ENCODE measurements around the gene COL25A1. TPM values are rescaled to one million over a fixed set of nuclear protein-coding genes. Genes with fewer than 3 reads are reported as not detected.
"Not testable (repeated sequence)": the region's sequence is repeated elsewhere in the genome, so short reads cannot be mapped to it uniquely, and the experiment has no call there.

The COL25A1 gene
- total and polyA plus RNA-seq, 4 donors = 0.61 to 4.4 (median 2.1) TPM

GRCh38 chr4:109111031-109111430 lies 191.4 kb downstream of the COL25A1 start:
- Histone ChIP-seq H3K27ac (ENCODE audit: low read depth in 1 of 2, low read length in 2 of 2) (no peak overlapping the region), H3K9me3 (ENCODE audit: control insufficient read depth in 4 of 4, low read length in 3 of 4) (no peaks in the 10 kb centered on the region), H3K4me1 (ENCODE audit: control insufficient read depth in 4 of 4, insufficient read depth in 4 of 4, low read length in 3 of 4) (no peaks in the 10 kb centered on the region), H3K9ac (ENCODE audit: low read depth in 1 of 2, low read length in 2 of 2) (no peak overlapping the region), H3K36me3 (ENCODE audit: control insufficient read depth in 4 of 4, insufficient read depth in 3 of 4, low read depth in 1 of 4, low read length in 3 of 4) (no peaks in the 10 kb centered on the region), H3K27me3 (ENCODE audit: control insufficient read depth in 4 of 4, insufficient read depth in 4 of 4, low read length in 3 of 4) (no peaks in the 10 kb centered on the region), H3K4me3 (ENCODE audit: low read depth in 1 of 3, low read length in 3 of 3) (no peak overlapping the region)
- DNase-seq (ENCODE audit: low spot score) = no peak
- TF ChIP-seq REST (IDR thresholded peaks at IDR 0.05) = no peak
- no peak for TF ChIP-seq ZBTB33 (IDR thresholded peaks at IDR 0.05)
- no peak for TF ChIP-seq RXRA (IDR thresholded peaks at IDR 0.05)
- no peak for TF ChIP-seq JUND (IDR thresholded peaks at IDR 0.05)
- no peak for TF ChIP-seq GABPA (IDR thresholded peaks at IDR 0.05 in 1 of 2, conservative IDR thresholded peaks at IDR 0.05 in 1 of 2)
- no peak for TF ChIP-seq MAX (IDR thresholded peaks at IDR 0.05)
- WGBS = 77% methylated on average over 3 of the region's 3 CpGs

- no CpG with 5 or more reads among the region's 2 CpGs for WGBS
- not testable (repeated sequence) for H3K36me3 ChIP-seq (ENCODE audit: control insufficient read depth in 4 of 4, insufficient read depth in 3 of 4, low read depth in 1 of 4, low read length in 3 of 4); H3K9ac ChIP-seq (ENCODE audit: low read depth in 1 of 2, low read length in 2 of 2); H3K27me3 ChIP-seq (ENCODE audit: control insufficient read depth in 4 of 4, insufficient read depth in 4 of 4, low read length in 3 of 4); H3K27ac ChIP-seq (ENCODE audit: low read depth in 1 of 2, low read length in 2 of 2); H3K4me3 ChIP-seq (ENCODE audit: low read depth in 1 of 3, low read length in 3 of 3); H3K9me3 ChIP-seq (ENCODE audit: control insufficient read depth in 4 of 4, low read length in 3 of 4); DNase-seq (ENCODE audit: low spot score); H3K4me1 ChIP-seq (ENCODE audit: control insufficient read depth in 4 of 4, insufficient read depth in 4 of 4, low read length in 3 of 4)
Measured at GRCh38 chr4:109108215-109108614, 194.2 kb downstream of the COL25A1 start.

- H3K4me3 ChIP-seq (ENCODE audit: low read depth in 1 of 3, low read length in 3 of 3) = no peak overlapping the region
- no peak overlapping the region for H3K9ac ChIP-seq (ENCODE audit: low read depth in 1 of 2, low read length in 2 of 2)
- 94% methylated on average over 1 of the region's 1 CpG for WGBS
- H3K27ac ChIP-seq (ENCODE audit: low read depth in 1 of 2, low read length in 2 of 2) = no peak overlapping the region
- H3K4me1 ChIP-seq (ENCODE audit: control insufficient read depth in 4 of 4, insufficient read depth in 4 of 4, low read length in 3 of 4) = no peaks in the 10 kb centered on the region
- no peaks in the 10 kb centered on the region for H3K36me3 ChIP-seq (ENCODE audit: control insufficient read depth in 4 of 4, insufficient read depth in 3 of 4, low read depth in 1 of 4, low read length in 3 of 4)
- TF ChIP-seq NR2F2 (IDR thresholded peaks at IDR 0.05) (no peak), TAF1 (conservative IDR thresholded peaks at IDR 0.05) (no peak), FOXA1 (IDR thresholded peaks at IDR 0.05) (no peak), FOXA2 (IDR thresholded peaks at IDR 0.05) (no peak), GABPA (IDR thresholded peaks at IDR 0.05 in 1 of 2, conservative IDR thresholded peaks at IDR 0.05 in 1 of 2) (no peak), SP1 (IDR thresholded peaks at IDR 0.05) (no peak), ZBTB33 (IDR thresholded peaks at IDR 0.05) (no peak), HNF4G (IDR thresholded peaks at IDR 0.05) (no peak), RAD21 (IDR thresholded peaks at IDR 0.05) (no peak)
- H3K27me3 ChIP-seq (ENCODE audit: control insufficient read depth in 4 of 4, insufficient read depth in 4 of 4, low read length in 3 of 4) = no peaks in the 10 kb centered on the region
- no peaks in the 10 kb centered on the region for H3K9me3 ChIP-seq (ENCODE audit: control insufficient read depth in 4 of 4, low read length in 3 of 4)
- no peak for DNase-seq (ENCODE audit: low spot score)
Measured at GRCh38 chr4:109094056-109094455, 208.4 kb downstream of the COL25A1 start.
